HG02885 (cell line): Measurements from ENCODE around the gene WASF2.

Experiments used
- ATAC-seq: cut with Tn5 transposase; IDR thresholded peaks from one replicate; pipeline ENCODE4 v1.9.1; 2021; ENCODE audit warnings: mild to moderate bottlenecking; ENCODE audit not compliant: unreplicated experiment, poor library complexity

The WASF2 gene

GRCh38 chr1:27363766-27364695, 125.9 kb downstream of the WASF2 start:
- no peak for ATAC-seq

GRCh38 chr1:27361553-27361952, 128.4 kb downstream of the WASF2 start:
- ATAC-seq, result no peak

- no peak for ATAC-seq
Measured at GRCh38 chr1:27361044-27361402, 128.9 kb downstream of the WASF2 start.

- ATAC-seq, result no peak
Measured at GRCh38 chr1:27360159-27361043, 129.6 kb downstream of the WASF2 start.

GRCh38 chr1:27359822-27360158, 130.2 kb downstream of the WASF2 start:
- ATAC-seq, result no peak

GRCh38 chr1:27358928-27359313, 131.0 kb downstream of the WASF2 start:
- ATAC-seq, result no peak

- no peak for ATAC-seq
Measured at GRCh38 chr1:27358038-27358927, 131.7 kb downstream of the WASF2 start.

GRCh38 chr1:27357281-27358037, 132.5 kb downstream of the WASF2 start:
- no peak for ATAC-seq

GRCh38 chr1:27356619-27357280, 133.2 kb downstream of the WASF2 start:
- no peak for ATAC-seq

- ATAC-seq, result no peak
Measured at GRCh38 chr1:27356277-27356618, 133.7 kb downstream of the WASF2 start.

GRCh38 chr1:27355683-27356082, 134.3 kb downstream of the WASF2 start:
- no peak for ATAC-seq
